Measurements from ENCODE around the gene DCXR.

Gene DCXR

GRCh38 chr17:82073446-82073845 is 35.9 kb upstream of the DCXR start:
- in situ Hi-C loops (cut with MboI; ENCODE audit: low sequenced_read_pairs) = no loop called here

- in situ Hi-C loops (cut with MboI; ENCODE audit: low sequenced_read_pairs) = no loop called here
These were observed 35.3 kb upstream of the DCXR start for GRCh38 chr17:82072827-82073226.

GRCh38 chr17:82070611-82071010 is 33.1 kb upstream of the DCXR start:
- in situ Hi-C loops (cut with MboI; ENCODE audit: low sequenced_read_pairs) = no loop called here

- in situ Hi-C loops (cut with MboI; ENCODE audit: low sequenced_read_pairs) = no loop called here
These were observed 28.3 kb upstream of the DCXR start, which contains the start of gene DUS1L for GRCh38 chr17:82065638-82066303. Gene DUS1L, minus strand, starts transcription at chr17:82065804. Its CDS starts 745 bp downstream, at chr17:82065059.

GRCh38 chr17:82065193-82065637 is 27.7 kb upstream of the DCXR start:
- in situ Hi-C loops (cut with MboI; ENCODE audit: low sequenced_read_pairs) = no loop called here

GRCh38 chr17:82064433-82065192 is 27.1 kb upstream of the DCXR start:
- in situ Hi-C loops (cut with MboI; ENCODE audit: low sequenced_read_pairs) = no loop called here

DNA sequence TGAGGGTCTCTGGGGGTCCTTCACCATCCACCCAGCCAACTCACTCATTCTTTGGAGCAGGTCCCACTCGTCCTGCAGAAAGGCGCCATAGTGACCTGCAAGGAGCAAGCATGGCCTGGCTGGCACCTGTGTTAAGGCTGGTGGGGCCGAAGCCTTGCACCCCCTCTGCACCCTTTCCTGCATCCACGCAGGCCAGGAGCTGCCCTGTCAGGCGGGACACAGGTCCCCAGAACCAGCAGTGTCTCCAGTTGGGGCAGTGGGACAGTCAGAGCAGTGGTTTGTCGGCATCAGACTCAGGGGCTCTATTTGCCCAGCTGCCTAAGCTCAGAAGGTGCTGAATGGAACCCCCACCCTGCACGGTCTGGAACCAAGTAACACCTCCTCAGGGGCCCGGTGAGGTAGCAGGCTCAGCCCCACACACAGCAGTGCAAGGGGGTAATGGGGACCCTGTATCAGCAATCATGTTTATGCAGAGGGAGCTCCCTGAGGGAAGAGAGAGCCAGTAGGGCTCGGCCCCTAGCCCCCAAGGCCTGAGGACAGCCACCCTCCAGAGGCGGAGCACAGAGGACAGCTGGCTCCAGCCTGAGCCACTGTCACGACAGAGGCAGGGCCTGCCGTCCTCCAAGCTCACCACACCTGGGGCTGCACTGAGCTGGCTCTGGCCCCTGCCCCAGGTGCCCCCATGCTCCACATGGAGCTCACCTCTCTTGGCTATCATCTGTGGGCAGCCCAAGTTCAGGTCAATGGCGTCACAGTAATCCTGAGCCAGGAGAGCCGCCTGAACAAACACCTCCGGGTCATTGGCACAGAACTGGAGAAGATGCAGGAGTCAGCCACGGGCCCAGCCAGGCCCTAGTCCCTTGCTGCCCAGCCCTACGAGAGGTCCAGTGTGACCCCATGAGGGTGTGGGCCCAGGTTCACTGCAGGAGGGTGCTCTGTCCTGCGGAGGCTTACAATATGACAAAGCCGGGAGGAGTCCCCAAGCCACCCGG is 26.2 kb upstream of the DCXR start:
- in situ Hi-C loops (cut with MboI; ENCODE audit: low sequenced_read_pairs) = no loop called here

DNA sequence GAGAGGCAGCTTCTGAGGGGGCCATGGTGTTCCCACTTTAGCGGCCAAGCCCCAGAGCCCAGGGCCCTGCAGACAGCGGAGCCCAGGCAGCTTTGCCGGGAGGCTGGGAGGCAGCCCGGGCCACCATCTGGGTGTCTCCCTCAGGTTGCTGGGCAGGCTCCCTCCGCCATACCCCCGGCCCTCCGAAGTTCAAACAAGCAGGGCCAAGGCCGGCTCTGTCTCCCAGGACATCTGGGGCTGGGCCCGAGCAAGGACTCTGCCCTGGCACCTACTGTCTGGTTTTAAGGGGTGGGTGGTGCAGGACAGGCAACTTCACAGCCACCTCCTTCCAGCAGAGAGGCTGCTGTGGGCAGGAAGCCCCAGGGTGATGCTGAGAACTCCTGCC is 25.5 kb upstream of the DCXR start:
- in situ Hi-C loops (cut with MboI; ENCODE audit: low sequenced_read_pairs) = no loop called here

DNA sequence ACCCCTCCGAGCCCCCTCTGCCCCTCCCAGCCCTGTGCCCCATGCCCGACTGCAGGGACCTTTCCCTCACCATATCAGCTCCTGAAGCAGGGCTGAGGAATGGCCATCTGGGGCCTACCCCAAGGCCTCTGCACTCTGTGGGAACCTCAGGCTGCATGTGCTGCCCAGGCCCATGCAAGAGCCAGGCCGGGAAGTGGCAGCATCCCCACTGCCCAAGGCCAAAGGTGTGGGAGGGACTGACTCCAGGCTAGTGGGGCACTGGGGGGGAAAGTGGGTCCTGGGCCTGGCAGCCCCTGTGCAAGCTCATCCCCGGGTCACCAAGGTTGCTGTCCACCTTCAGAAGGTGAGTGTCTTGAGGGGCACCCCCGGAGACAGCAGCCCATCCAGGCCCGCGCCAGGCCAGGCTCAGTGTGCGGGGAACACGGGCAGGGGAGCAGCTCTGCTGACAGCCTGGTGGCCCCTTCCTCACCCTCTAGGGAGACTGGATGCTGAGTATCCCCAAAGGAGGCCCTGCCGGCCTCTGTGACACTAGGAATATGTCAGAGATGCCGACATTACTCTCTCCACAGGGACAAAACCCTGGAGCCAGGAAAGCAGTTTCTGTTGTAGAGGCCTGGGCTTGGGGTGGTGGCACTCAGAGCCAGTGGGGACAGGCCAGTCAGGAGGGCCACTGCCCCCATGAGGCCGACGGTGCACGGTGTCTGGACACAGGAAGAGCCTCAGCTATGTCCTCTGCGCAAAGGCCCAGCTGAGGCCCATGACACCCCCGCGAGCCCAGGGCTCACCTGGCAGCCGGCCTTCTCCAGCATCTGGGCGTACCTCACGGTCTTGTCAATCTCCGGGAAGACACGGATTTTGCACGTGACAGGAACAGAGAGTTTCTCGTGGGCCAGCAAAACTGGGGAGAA is 24.8 kb upstream of the DCXR start:
- in situ Hi-C loops (cut with MboI; ENCODE audit: low sequenced_read_pairs) = no loop called here

GRCh38 chr17:82061047-82061925 is 23.8 kb upstream of the DCXR start:
- in situ Hi-C loops (cut with MboI; ENCODE audit: low sequenced_read_pairs) = no loop called here

GRCh38 chr17:82060614-82061013 is 23.1 kb upstream of the DCXR start:
- in situ Hi-C loops (cut with MboI; ENCODE audit: low sequenced_read_pairs) = no loop called here

- in situ Hi-C loops (cut with MboI; ENCODE audit: low sequenced_read_pairs) = no loop called here
These were observed 22.5 kb upstream of the DCXR start for GRCh38 chr17:82060001-82060380.

GRCh38 chr17:82059272-82060000 is 21.9 kb upstream of the DCXR start:
- in situ Hi-C loops (cut with MboI; ENCODE audit: low sequenced_read_pairs) = no loop called here

DNA sequence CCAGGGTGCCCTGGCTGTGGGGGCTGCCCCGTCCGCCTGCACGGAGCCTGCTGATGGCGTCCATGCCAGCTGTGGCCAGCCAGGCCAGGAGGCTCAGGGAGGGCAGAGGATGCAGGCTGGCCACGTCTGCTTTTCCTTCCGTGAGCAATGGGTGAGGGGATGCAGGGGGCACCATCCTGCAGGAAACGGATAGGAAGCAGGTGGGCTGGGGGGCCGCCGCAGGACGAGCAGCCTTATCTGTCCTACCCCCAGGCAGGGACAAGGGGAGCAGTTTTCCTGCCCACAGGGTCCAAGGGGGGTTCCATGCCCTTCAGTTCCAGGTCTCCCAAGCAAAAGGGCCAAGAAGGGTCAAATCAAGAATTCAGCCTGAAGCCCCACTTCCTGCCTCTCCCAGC is 21.4 kb upstream of the DCXR start:
- in situ Hi-C loops (cut with MboI; ENCODE audit: low sequenced_read_pairs) = no loop called here

DNA sequence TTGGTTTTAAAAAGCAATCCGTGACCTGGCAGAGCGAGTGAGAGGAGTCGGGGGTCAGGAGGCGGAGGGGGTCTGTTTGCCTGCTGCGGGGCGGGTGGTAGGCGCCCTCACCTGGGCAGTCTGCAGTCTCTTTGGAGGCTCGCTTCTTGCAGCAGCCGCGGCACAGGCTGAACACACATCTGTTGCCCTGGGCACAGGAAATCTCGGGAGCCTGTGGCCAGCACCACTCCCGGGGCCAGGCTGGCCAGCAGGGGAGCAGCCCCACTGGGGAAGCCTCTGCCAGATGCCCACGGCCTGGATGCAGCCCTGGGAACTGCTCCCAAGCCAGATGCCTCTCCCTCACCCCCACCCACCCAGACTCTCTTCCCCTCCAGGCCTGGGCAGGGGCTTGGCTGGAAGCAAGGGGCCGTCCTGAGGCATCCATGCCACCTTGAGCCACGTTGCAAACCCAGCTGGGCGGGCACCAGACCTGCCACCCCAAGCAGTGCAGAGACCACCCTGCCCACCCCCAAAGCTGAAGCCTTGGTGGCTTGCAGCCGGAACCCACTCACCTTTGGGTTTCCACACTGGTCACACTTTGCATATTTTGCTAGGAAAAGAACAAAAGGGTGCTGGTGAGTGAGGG is 20.8 kb upstream of the DCXR start:
- in situ Hi-C loops (cut with MboI; ENCODE audit: low sequenced_read_pairs) = no loop called here

DNA sequence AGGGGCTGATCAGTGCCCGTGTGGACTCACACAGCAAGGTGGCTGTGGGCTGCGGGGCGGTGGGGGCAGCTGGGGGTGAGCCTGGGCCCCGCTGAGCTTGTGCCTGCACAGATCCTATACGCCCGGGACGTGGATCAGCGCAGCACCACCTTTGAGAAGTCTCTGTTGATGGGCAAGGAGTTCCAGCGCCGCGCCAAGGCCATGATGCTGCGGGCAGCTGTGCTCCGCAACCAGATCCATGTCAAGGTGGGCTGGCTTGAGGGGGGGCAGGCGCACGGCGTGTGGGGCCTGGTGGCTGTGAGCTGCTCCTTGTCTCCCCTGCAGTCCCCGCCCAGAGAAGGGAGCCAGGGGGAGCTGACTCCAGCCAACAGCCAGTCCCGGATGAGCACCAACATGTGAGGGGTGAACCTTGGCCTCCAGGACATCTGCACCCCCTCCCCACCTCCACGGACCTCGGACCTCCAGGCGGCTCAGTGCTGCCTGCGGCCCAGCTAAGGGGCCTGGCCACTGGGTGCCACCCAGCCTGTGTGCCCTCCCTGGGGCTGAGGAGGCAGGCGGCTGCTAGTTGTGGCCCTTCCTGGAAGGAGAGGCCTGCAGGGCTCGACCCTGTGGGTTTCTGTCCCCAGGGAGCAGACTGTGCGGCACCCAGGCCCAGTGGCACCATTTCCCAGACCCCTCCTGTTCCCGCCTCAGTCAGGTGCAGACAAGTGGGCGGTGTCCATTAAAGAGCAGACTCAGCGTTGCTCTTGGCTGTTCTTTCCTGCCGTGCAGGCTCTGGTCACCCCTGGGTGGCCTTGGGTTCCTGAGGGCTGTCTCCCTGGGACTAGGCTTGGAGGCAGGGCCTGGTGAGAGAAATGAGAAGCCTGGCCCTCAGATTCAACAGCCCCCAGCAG is 19.5 kb upstream of the DCXR start:
- in situ Hi-C loops (cut with MboI; ENCODE audit: low sequenced_read_pairs) = no loop called here
